G401 (cell line): ENCODE data around the gene TMEFF1. TPM values are rescaled to one million over a fixed set of nuclear protein-coding genes. Genes with fewer than 3 reads are reported as not detected.

ENCODE experiments used
- DNase-seq: peaks from one replicate; pipeline ENCODE4 v3.0.0-alpha.2; 2015; ENCODE audit warnings: low spot score
- in situ Hi-C: cut with HindIII; loops from 2 replicates; pipeline ENCODE4 v1.10.0; 2016; ENCODE audit warnings: low sequenced_read_pairs, mixed read lengths
- total RNA-seq: library from RNA; depleted of rRNA; stranded (reverse); fragments of >200 nt; shearing (Covaris generic); gene quantifications from 2 replicates; pipeline ENCODE4 v1.2.3, GENCODE V29; 2014

TMEFF1 gene
- total RNA-seq, 1 experiment from 2014 or later, result 24.6 TPM

GRCh38 chr9:100445903-100446549 lies 26.9 kb upstream of the TMEFF1 start:
- no peak for DNase-seq
- in situ Hi-C loops, result no loop called here

DNA sequence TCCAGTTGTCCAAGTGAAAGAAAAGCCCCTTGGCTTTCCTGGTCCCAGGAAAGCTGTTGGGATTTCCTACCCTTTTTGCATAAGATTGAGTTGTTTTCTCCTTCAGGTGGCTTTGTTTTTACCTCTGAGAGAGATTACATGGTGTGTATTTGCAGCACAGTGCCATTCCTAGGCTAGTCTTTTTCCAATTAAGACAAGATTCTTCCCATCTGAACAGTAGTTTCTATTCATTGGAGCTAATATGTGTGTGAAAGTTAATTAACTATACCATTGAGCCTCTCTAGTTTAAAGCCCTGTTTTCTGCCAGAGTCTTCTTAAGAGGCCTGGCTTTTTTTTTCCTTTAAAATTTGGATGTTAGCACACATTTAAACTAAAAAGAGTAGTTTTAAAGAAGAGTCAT lies 25.9 kb upstream of the TMEFF1 start:
- DNase-seq, result no peak
- in situ Hi-C loops, result no loop called here

DNA sequence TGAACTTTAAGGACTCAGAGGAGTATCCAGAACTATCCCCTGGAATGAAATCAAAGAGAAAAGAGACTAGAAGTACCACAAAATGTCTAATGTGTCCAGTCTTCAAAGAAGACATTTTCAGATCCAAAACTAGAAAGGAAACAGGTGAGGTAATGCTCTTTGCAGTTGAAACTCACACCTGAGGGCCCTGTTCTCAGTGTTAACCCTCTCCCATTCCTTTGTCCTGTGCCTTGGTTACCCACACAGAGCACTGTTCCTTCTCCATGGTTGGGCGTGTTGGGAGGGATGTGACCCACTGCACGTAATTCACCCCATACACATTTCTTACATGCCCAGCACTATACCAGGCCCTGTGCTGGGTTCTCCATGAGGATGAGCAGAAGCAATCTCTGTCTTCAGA lies 24.7 kb upstream of the TMEFF1 start:
- in situ Hi-C loops, result no loop called here

DNA sequence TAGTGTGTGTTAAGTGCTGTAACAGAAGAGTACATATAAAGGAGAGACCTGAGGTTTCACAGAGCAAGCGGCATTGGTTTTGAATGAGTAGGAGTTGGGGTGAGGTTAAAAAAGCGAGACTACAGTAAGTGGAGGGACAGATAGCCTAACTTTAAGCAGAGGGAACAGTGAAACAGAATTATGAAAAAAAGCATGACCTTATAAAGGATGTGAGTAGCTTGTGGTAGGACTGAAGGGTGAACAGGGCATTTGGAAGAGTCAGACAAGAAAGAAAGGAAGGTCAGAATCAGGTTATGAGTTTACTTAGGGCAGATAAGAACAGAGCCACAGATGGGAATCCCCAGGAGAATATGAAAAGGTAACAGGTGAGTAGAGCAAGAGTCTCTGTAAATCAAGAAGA lies 23.5 kb upstream of the TMEFF1 start:
- in situ Hi-C loops, result no loop called here
- DNase-seq, result no peak

More for the DNA sequence above, 24.7 kb upstream of the TMEFF1 start:
- no peak for DNase-seq

DNA sequence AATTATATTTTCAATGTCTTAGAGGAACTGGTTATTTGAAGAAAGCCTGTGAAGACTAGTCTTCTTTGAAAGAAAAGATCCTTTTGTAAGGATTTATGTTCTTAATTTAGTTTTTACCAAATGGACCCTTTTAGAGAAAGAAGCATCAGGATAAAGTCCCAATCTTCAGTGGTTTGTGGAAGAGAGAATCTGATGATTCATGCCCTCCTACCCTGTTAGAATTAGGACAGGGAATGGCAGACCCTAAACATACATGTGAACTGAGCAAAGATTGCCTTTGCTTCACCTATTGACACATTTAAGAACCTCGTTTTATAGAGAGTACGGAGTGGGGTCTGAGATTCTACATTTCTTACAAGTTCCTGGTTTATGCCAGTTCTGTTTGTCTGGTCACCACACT lies 20.1 kb upstream of the TMEFF1 start:
- in situ Hi-C loops, result no loop called here
- no peak for DNase-seq

DNA sequence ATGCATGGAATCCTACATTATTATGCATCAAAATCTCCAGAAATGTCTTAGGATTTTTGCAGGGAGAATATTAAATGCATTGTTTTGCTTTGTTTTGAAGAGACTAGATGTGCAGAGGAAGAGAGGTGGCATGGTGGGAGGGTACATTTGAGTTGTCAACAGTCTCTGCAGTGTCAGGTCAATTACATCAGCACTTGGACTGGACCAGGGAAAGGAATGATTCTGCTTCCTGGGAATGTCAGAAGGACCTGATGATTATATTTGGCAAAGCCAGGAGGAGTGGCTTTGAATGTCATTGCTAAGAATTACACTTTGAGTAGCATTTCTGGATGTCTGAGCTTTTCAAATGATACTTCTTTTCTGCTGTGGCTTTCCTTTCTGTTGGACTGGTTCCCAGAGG lies 17.5 kb upstream of the TMEFF1 start:
- DNase-seq, result no peak
- in situ Hi-C loops, result no loop called here

GRCh38 chr9:100457517-100457916 lies 15.4 kb upstream of the TMEFF1 start:
- in situ Hi-C loops, result no loop called here
- DNase-seq, result no peak

GRCh38 chr9:100459963-100460362 lies 13.0 kb upstream of the TMEFF1 start:
- no peak for DNase-seq
- in situ Hi-C loops, result no loop called here

GRCh38 chr9:100465274-100465673 lies 7.7 kb upstream of the TMEFF1 start:
- in situ Hi-C loops, result no loop called here
- no peak for DNase-seq

DNA sequence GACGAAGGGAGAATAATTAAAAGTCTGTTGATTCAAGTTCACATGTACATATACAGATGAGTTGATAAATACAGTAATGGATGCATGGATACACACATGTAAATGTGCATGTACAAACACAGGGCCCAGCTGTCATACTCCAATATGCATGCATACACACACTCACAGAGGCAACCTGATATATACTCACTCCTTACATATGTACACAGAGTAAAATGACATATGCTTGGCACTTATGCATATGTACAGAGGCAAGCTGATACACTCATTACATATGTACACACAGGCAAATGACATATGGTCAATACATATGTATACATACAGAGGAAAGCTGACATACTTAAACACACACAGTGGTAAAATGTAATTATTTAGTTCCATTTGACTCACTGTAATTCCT lies 7.2 kb upstream of the TMEFF1 start:
- DNase-seq, result no peak
- in situ Hi-C loops, result no loop called here

- DNase-seq, result peak; percentile 73
- in situ Hi-C loops, result no loop called here
These were observed 6.6 kb upstream of the TMEFF1 start for GRCh38 chr9:100466171-100466828.

- in situ Hi-C loops, result no loop called here
These were observed 6.1 kb upstream of the TMEFF1 start for GRCh38 chr9:100466829-100467221.

DNA sequence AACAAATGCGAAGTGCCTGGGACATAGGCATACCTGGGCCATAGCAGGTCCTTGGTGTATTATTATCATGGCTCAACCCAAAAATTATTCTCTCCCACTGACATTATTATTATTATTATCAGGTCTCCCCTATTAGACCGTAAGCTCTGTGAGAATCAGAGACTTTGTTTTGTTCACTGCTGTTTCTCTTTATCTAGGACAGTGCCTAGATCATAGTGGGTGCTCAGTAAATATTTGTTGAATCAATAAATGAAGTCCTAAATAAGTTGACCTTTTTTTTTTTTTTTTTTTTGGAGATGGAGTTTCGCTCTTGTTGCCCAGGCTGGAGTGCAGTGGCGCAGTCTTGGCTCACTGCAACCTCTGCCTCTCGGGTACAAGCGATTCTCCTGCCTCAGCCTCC lies 4.9 kb upstream of the TMEFF1 start:
- no peak for DNase-seq
- in situ Hi-C loops, result no loop called here

More at GRCh38 chr9:100466829-100467221, 6.1 kb upstream of the TMEFF1 start:
- DNase-seq, result no peak

DNA sequence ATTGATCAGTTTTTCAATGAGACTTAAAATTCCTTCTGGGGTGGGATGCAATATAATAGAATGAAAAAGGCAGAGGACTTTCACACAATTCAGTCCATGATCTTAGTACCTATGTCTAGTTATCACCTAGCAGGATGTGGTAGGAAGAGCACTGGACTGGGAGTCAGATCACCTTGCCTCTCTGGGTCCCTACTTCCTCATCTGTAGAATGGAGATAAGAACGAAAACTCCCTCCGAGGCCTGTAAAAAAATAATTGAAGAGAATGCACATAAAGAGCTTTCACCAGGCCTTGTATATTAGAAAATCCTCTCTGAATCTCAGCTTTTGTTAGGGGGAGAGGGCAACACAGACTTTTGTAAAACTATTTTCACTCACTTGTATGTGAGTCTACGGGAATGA lies 681 bp upstream of the TMEFF1 start:
- in situ Hi-C loops, result no loop called here
- no peak for DNase-seq

DNA sequence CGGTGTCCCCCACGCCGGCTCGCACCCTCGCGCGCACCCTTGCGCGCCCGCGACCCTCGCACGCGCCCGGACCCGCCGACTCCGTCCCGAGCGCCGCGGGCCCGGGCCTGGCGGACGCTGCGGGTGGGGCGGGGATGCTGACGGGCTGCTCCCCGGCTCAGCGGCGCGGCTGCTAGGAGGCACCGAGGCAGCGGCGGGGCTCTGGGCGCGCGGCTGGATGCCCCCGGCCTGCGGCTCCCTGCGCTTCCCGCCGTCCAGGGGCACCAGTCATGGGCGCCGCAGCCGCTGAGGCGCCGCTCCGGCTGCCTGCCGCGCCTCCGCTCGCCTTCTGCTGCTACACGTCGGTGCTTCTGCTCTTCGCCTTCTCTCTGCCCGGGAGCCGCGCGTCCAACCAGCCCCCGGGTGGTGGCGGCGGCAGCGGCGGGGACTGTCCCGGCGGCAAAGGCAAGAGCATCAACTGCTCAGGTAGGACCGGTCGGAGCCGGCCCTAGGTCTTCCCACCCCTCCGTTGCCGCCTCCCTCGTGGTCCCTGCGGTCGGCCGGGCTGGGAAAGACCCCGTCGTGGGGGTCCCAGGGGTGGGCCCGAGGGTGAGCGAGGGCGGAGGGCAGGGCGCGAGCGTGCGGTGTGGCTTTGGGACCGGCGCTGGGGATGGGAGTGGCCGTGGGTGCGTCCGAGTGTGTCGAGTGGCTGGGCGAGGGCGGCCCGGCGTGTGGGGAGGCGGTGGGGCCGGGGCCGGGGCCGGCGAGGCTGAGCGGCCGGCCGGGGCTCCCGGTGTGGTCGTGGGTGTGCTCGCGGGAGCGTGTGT lies 530 bp downstream of the TMEFF1 start:
- in situ Hi-C loops, result no loop called here
- peak; percentile 13 for DNase-seq

DNA sequence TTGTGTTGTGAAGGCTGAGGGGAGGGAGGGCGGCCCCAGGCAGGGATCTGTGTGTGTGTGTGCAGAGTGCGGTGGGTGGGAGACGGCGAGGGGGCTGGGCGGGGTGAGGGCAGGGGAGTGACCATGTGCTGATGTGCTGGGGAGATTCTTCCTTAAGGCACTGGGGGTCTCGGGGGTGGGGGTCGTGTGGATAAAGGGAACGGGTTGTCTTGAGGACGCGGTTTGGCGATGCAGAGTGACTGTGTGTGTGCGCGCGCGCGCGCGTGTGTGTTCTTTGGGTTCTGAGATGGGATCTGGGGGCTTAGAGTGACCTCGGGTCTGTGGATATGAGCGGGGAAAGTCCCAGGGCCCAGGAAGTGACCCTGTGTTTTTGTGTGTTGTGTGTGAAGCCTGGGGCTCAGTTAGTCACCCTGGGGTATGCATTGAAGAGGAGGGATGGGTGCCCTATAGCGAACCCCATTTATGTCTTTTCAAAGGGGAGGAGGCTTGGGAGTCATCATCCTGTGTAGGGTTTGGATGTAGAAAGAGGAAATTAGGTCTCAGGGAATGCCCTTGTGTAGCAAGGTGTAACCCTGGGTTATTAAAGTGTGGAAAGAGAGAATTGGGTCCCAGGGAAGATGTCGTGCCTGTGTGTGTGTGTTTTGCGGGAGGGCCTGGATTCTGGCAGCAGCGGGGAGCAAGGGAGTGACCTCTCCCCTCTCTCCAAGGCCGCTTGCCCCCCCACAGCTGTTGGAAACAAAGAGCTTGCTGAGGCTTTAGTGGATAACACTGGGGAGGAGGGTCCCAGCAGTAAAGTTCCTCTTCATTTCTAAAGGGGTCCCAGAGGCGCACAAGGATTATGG lies 1.4 kb downstream of the TMEFF1 start:
- in situ Hi-C loops, result no loop called here
- no peak for DNase-seq

- DNase-seq, result no peak
These were observed 2.0 kb downstream of the TMEFF1 start for GRCh38 chr9:100474924-100475276.

DNA sequence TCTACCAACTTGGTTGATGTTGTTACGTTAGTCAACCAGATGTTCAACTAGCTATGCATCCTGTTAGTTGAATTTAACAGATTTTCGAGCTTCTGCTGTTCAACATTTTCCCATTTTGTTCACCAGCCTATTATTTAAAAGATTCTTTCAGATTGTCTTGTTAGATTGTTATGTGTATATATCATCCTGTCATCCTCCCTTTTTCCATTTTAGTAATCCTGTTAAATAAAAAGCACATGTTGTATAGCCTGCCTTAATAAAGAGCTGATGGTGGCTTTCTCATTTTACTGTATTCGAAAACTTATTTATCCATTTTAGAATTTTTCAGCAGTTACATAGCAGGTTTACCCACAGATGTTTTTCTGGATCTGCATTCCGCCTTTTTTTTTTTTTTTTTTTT lies 4.3 kb downstream of the TMEFF1 start:
- no peak for DNase-seq
- in situ Hi-C loops, result no loop called here

More at GRCh38 chr9:100474924-100475276, 2.0 kb downstream of the TMEFF1 start:
- in situ Hi-C loops, result no loop called here

DNA sequence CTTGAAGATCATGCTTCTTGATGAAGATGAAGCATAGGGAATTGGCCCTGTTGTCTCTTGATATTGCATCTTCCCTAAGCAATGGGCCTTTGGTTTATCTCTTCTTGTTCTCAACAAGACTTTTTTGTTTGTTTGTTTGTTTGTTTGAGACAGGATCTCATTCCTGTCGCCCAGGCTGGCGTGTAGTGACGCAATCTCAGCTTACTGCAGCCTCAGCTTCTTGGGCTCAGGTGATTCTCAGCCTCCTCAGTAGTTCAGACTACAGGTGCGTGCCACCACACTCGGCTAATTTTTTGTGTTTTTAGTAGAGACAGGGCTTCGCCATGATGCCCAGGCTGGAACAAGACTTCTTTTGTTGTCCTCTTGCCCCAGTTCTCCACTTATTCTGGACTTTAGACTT lies 5.2 kb downstream of the TMEFF1 start:
- no peak for DNase-seq
- in situ Hi-C loops, result no loop called here

DNA sequence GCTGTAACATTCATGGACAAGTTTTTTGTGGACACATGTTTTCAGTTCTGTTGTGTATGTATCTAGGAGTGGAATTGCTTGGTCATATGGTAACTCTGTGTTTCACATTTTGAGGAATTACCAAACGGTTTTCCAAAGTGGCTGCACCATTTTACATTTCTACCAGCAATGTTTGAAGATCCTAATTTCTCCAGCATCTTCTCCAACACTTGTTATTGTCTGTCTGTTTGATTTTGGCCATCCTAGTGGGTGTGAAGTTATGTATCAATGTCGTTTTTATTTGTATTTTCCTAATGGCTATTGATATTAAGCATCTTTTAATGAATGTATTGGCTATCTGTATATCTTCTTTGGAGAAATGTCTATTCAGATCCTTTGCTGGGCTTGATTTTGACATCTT lies 6.9 kb downstream of the TMEFF1 start:
- DNase-seq, result no peak
- in situ Hi-C loops, result no loop called here
